Heart left ventricle (tissue), 16 donors: ENCODE data around the gene RMND5B. TPM values are rescaled to one million over a fixed set of nuclear protein-coding genes. Genes with fewer than 3 reads are reported as not detected.

Source experiments
- ATAC-seq, 4 donors: fragments of 200-7000 bp; cut with Tn5 transposase; one replicate each; pipeline ENCODE4 v1.9.1; 2020 to 2022; ENCODE audit warnings: moderate library complexity in 4 of 4, mild to moderate bottlenecking in 3 of 4, moderate number of reproducible peaks in 1 of 4
- DNase-seq, 5 donors: peaks; one replicate each; pipeline ENCODE4 v3.0.0-alpha.2; 2020
- H3K27ac ChIP-seq, 12 donors: fragments of 200-600 bp; sonication (generic) in 4 of 12; one replicate each; pipeline versions ENCODE4 v1.5.0 to v1.8.0; 2016 to 2022; ENCODE audit warnings: mild to moderate bottlenecking in 2 of 12
- H3K27me3 ChIP-seq, 9 donors: fragments of 200-600 bp; sonication (generic) in 2 of 9; one replicate each; pipeline versions ENCODE4 v1.5.1 to v1.8.0; 2016 to 2022; ENCODE audit warnings: mild to moderate bottlenecking in 3 of 9
- H3K36me3 ChIP-seq, 9 donors: fragments of 200-600 bp; sonication (generic) in 2 of 9; one replicate each; pipeline versions ENCODE4 v1.5.0 to v1.8.0; 2018 to 2022; ENCODE audit warnings: mild to moderate bottlenecking in 2 of 9
- H3K4me1 ChIP-seq, 12 donors: fragments of 200-600 bp; sonication (generic) in 4 of 12; one replicate each; pipeline versions ENCODE4 v1.5.0 to v1.8.0; 2016 to 2022; ENCODE audit warnings: mild to moderate bottlenecking in 3 of 12
- H3K4me3 ChIP-seq, 12 donors: fragments of 200-600 bp; sonication (generic) in 4 of 12; one replicate each; pipeline versions ENCODE4 v1.5.0 to v1.8.0; 2017 to 2022; ENCODE audit warnings: mild to moderate bottlenecking in 9 of 12, moderate library complexity in 4 of 12
- H3K9me3 ChIP-seq, 12 donors: fragments of 200-600 bp; sonication (generic) in 4 of 12; one replicate each; pipeline versions ENCODE4 v1.5.0 to v1.8.0; 2016 to 2022; ENCODE audit warnings: mild to moderate bottlenecking in 1 of 12
- CTCF ChIP-seq, 12 donors: fragments of 200-600 bp; sonication (generic) in 4 of 12; IDR thresholded peaks; one replicate each; pipeline versions ENCODE4 v1.5.0 to v1.8.0; 2018 to 2022; ENCODE audit warnings: antibody characterized with exemption in 12 of 12, mild to moderate bottlenecking in 5 of 12
- POLR2A ChIP-seq, 2 donors: fragments of 450-650 bp; IDR thresholded peaks; one replicate each; pipeline ENCODE4 v1.6.1; 2017; ENCODE audit warnings: antibody characterized with exemption in 2 of 2, mild to moderate bottlenecking in 2 of 2, moderate library complexity in 2 of 2
- WGBS, 4 donors: extraction: QIAGEN DNeasy Blood & Tissue Kit in 2 of 4; methylation state at CpG; one replicate each; pipeline versions ENCODE4 v1.1.5 to v1.1.7; 2013 to 2018; 5-methylcytosine and 5-hydroxymethylcytosine counted together
- intact Hi-C, 10 donors: fragments of 100-400 bp; cut with DNase I; formaldehyde crosslinking; loops; one replicate each; pipeline versions ENCODE4 v1.11.1 to v1.14.2; 2022
- polyA plus RNA-seq, 2 donors: library from polyadenylated mRNA; stranded (reverse); fragments of 200-250 nt; gene quantifications; one replicate each; pipeline ENCODE4 v1.2.3, GENCODE V29; 2013
- total RNA-seq, 9 donors: library from RNA; depleted of rRNA in 2 of 9; stranded (reverse); fragments of >200 nt in 2 of 9; fragmentation: NEBNext Ultra II Directional in 3 of 9; extraction: Animal tissue kit (Norgen Biotek cat#: 25700) in 3 of 9; gene quantifications; one replicate each; pipeline versions ENCODE4 v1.1.0 to v1.2.4, GENCODE V29; 2016 to 2023
- donor health status: ischemic (EF 13 %, LVEDD 7.1; RV severe dilation, severe dysfunction).
- donor health status: healthy with polysubstance abuse.
- donor health status: DM: no; HTN: yes; CAD: no.
- donor health status: DM: no; HTN: no; CAD: no.
- donor health status: ischemic (EF 25% LVEDD 6.9; RV normal size, moderate dysfunction).
- donor health status: ischemic (EF 25% LVEDD 5.7; RV mildly dilated, moderate dysfunction).
- donor health status: healthy.
- donor health status: DM: yes; HTN: yes; CAD: no.
- donor health status: ischemic (EF 35%, LVEDD 5.7; RV mildly dilated, moderate dysfunction).
- donor health status: nonischemic (EF 11% LVEDD 7.7; RV severe dilation, severe dysfunction).
- donor health status: DM: yes; HTN: yes; CAD: no.
- donor health status: PGD.
- donor health status: ischemic (EF 29% LVEDD 5.4; RV normal size, mild dysfunction).
- donor health status: nonischemic (EF 23%, LVEDD 6.1; RV moderate dilation, normal function).

RMND5B gene
- total and polyA plus RNA-seq, 11 donors = 26.4 to 42.2 (median 32.7) TPM

GRCh38 chr5:178153530-178154340, 22.9 kb downstream of the RMND5B start, which contains the start of gene NHP2:
TSS of gene NHP2 (minus strand) at chr5:178153885. CDS start at chr5:178153817, 68 bp downstream.
- TF ChIP-seq POLR2A (IDR thresholded peaks at IDR 0.05) (peak in 1 of 2 donors; percentile 59), CTCF (IDR thresholded peaks at IDR 0.05) (no peak)
- H3K4me3 ChIP-seq = peak within 1 kb of the TSS; percentile 57 to 97 (median 84)
- no peaks in the 10 kb centered on the region for H3K9me3 ChIP-seq
- WGBS, 4 donors = 2 to 4% (median 2%) methylated on average over 53 to 68 of the region's 68 CpGs
- ATAC-seq (peak; percentile 99 to 100 (median 99)), DNase-seq (peak; percentile 98 to 99 (median 99))
- H3K4me1 ChIP-seq = peaks cover 6 to 28% (median 17%) of the 10 kb centered on the region in 12 donors
- H3K36me3 ChIP-seq = peaks cover 0 to 30% (median 26%) of the 10 kb centered on the region in 9 donors
- H3K27ac ChIP-seq = peak within 1 kb of the TSS in 11 of 12 donors; percentile 16 to 83 (median 68)
- intact Hi-C loops = loop anchor here in 1 of 10 donors (2.0 kb wide), 1 partner anchor 23 kb away; the partner anchor contains the start of gene RMND5B
- no peaks in the 10 kb centered on the region for H3K27me3 ChIP-seq

GRCh38 chr5:178155065-178155464, 24.3 kb downstream of the RMND5B start:
- intact Hi-C loops = loop anchor here in 1 of 10 donors (5.0 kb wide), 1 partner anchor 42 kb away; no protein-coding TSS in a partner anchor
- Histone ChIP-seq H3K4me3 (no peak overlapping the region), H3K27ac (no peak overlapping the region), H3K27me3 (no peaks in the 10 kb centered on the region), H3K36me3 (peaks cover 0 to 17% (median 13%) of the 10 kb centered on the region in 9 donors), H3K9me3 (no peaks in the 10 kb centered on the region), H3K4me1 (peaks cover 6 to 28% (median 17%) of the 10 kb centered on the region in 12 donors)
- 86 to 88% (median 87%) methylated on average over 8 of the region's 8 CpGs for whole genome bisulfite sequencing, 4 donors
- ATAC-seq (no peak), DNase-seq (no peak)
- no peak for TF ChIP-seq POLR2A (IDR thresholded peaks at IDR 0.05)
- no peak for TF ChIP-seq CTCF (IDR thresholded peaks at IDR 0.05)

GRCh38 chr5:178160176-178160575, 29.4 kb downstream of the RMND5B start:
- no peaks in the 10 kb centered on the region for H3K36me3 ChIP-seq
- H3K4me3 ChIP-seq = no peak overlapping the region
- H3K27ac ChIP-seq = no peak overlapping the region
- H3K27me3 ChIP-seq = peaks cover 0 to 25% (median 8%) of the 10 kb centered on the region in 9 donors
- H3K4me1 ChIP-seq = peaks cover 0 to 10% (median 5%) of the 10 kb centered on the region in 12 donors
- no peak for DNase-seq
- no peak for TF ChIP-seq POLR2A (IDR thresholded peaks at IDR 0.05)
- TF ChIP-seq CTCF (IDR thresholded peaks at IDR 0.05) = no peak
- 76 to 89% (median 83%) methylated on average over 5 of the region's 5 CpGs for WGBS, 4 donors
- H3K9me3 ChIP-seq = no peaks in the 10 kb centered on the region
- intact Hi-C loops = no loop called here
- ATAC-seq = no peak

- intact Hi-C loops = no loop called here
- H3K4me1 ChIP-seq = peaks cover 0 to 11% (median 5%) of the 10 kb centered on the region in 12 donors
- no peaks in the 10 kb centered on the region for H3K36me3 ChIP-seq
- H3K27me3 ChIP-seq = peaks cover 6 to 35% (median 16%) of the 10 kb centered on the region in 9 donors
- no peaks in the 10 kb centered on the region for H3K9me3 ChIP-seq
- TF ChIP-seq POLR2A (IDR thresholded peaks at IDR 0.05) (no peak), CTCF (IDR thresholded peaks at IDR 0.05) (no peak)
- WGBS, 4 donors = 73 to 81% (median 74%) methylated on average over 9 of the region's 9 CpGs
- ATAC-seq (no peak), DNase-seq (no peak)
- H3K4me3 ChIP-seq = no peak overlapping the region
- H3K27ac ChIP-seq = no peak overlapping the region
These were observed 31.7 kb downstream of the RMND5B start for GRCh38 chr5:178162481-178162880.
